ENCODE results near the gene TALDO1. TPM values are rescaled to one million over a fixed set of nuclear protein-coding genes. Genes with fewer than 3 reads are reported as not detected.

TALDO1 gene
- total RNA-seq, 1 donor from 2014 or later = 155 TPM

GRCh38 chr11:772429-773390 is 25.4 kb downstream of the TALDO1 start:
- Mint-ChIP-seq H3K4me3 (ENCODE audit: unreplicated experiment) (no peak overlapping the region), H3K36me3 (ENCODE audit: low read depth, unreplicated experiment) (no peaks in the 10 kb centered on the region), H3K4me1 (ENCODE audit: low read depth, unreplicated experiment) (peaks cover 6% of the 10 kb centered on the region), H3K27me3 (ENCODE audit: low read depth, unreplicated experiment) (no peaks in the 10 kb centered on the region), H3K9me3 (ENCODE audit: unreplicated experiment) (no peaks in the 10 kb centered on the region), H3K27ac (ENCODE audit: unreplicated experiment) (no peak overlapping the region)
- no peak overlapping the region for H3K4me3 ChIP-seq (ENCODE audit: insufficient read depth, low read depth, low read length)
- no peaks in the 10 kb centered on the region for H3K36me3 ChIP-seq (ENCODE audit: insufficient read depth, low read length)
- FAIRE-seq (no peak), DNase-seq (ENCODE audit: low read depth) (no peak)
- H3K79me2 ChIP-seq (ENCODE audit: insufficient read depth, low read length) = peaks cover 74% of the 10 kb centered on the region
- peaks cover 66% of the 10 kb centered on the region for H4K20me1 ChIP-seq (ENCODE audit: insufficient read depth, low read length)
- no peak overlapping the region for H3K27ac ChIP-seq (ENCODE audit: low read depth, low read length)
- peaks cover 18% of the 10 kb centered on the region for H3K4me1 ChIP-seq (ENCODE audit: insufficient read depth, low read length)
- no peak overlapping the region for H2AFZ ChIP-seq (ENCODE audit: low read depth, low read length)
- TF ChIP-seq EZH2 (IDR thresholded peaks at IDR 0.05; ENCODE audit: insufficient read depth, low read length) (no peak), CTCF (IDR thresholded peaks at IDR 0.05; ENCODE audit: insufficient read depth, low read depth, low read length) (no peak)
- H3K4me2 ChIP-seq (ENCODE audit: low read length) = no peak overlapping the region
- no peak overlapping the region for H3K9ac ChIP-seq (ENCODE audit: low read length)
- no peaks in the 10 kb centered on the region for H3K9me3 ChIP-seq (ENCODE audit: insufficient read depth, low read depth, low read length)
- H3K27me3 ChIP-seq (ENCODE audit: insufficient read depth, low read length) = no peaks in the 10 kb centered on the region

- Histone ChIP-seq H3K4me2 (ENCODE audit: low read length) (no peak overlapping the region), H3K79me2 (ENCODE audit: insufficient read depth, low read length) (peaks cover 82% of the 10 kb centered on the region), H3K27ac (ENCODE audit: low read depth, low read length) (no peak overlapping the region), H3K9ac (ENCODE audit: low read length) (no peak overlapping the region), H2AFZ (ENCODE audit: low read depth, low read length) (no peak overlapping the region), H3K36me3 (ENCODE audit: insufficient read depth, low read length) (no peaks in the 10 kb centered on the region), H3K27me3 (ENCODE audit: insufficient read depth, low read length) (no peaks in the 10 kb centered on the region), H4K20me1 (ENCODE audit: insufficient read depth, low read length) (peaks cover 66% of the 10 kb centered on the region), H3K9me3 (ENCODE audit: insufficient read depth, low read depth, low read length) (no peaks in the 10 kb centered on the region), H3K4me1 (ENCODE audit: insufficient read depth, low read length) (peaks cover 25% of the 10 kb centered on the region), H3K4me3 (ENCODE audit: insufficient read depth, low read depth, low read length) (no peak overlapping the region)
- Mint-ChIP-seq H3K4me1 (ENCODE audit: low read depth, unreplicated experiment) (peaks cover 6% of the 10 kb centered on the region), H3K27ac (ENCODE audit: unreplicated experiment) (no peak overlapping the region), H3K4me3 (ENCODE audit: unreplicated experiment) (no peak overlapping the region), H3K9me3 (ENCODE audit: unreplicated experiment) (no peaks in the 10 kb centered on the region), H3K36me3 (ENCODE audit: low read depth, unreplicated experiment) (no peaks in the 10 kb centered on the region), H3K27me3 (ENCODE audit: low read depth, unreplicated experiment) (no peaks in the 10 kb centered on the region)
- no peak for TF ChIP-seq CTCF (IDR thresholded peaks at IDR 0.05; ENCODE audit: insufficient read depth, low read depth, low read length)
- no peak for TF ChIP-seq EZH2 (IDR thresholded peaks at IDR 0.05; ENCODE audit: insufficient read depth, low read length)
- no peak for DNase-seq (ENCODE audit: low read depth)
- no peak for FAIRE-seq
Observed at GRCh38 chr11:773425-773824, 26.2 kb downstream of the TALDO1 start.

GRCh38 chr11:773830-774229 is 26.6 kb downstream of the TALDO1 start:
- H3K9me3 ChIP-seq (ENCODE audit: insufficient read depth, low read depth, low read length) = no peaks in the 10 kb centered on the region
- H3K36me3 ChIP-seq (ENCODE audit: insufficient read depth, low read length) = no peaks in the 10 kb centered on the region
- peaks cover 6% of the 10 kb centered on the region for H3K4me1 Mint-ChIP-seq (ENCODE audit: low read depth, unreplicated experiment)
- H3K4me3 ChIP-seq (ENCODE audit: insufficient read depth, low read depth, low read length) = no peak overlapping the region
- no peaks in the 10 kb centered on the region for H3K27me3 Mint-ChIP-seq (ENCODE audit: low read depth, unreplicated experiment)
- H3K79me2 ChIP-seq (ENCODE audit: insufficient read depth, low read length) = peaks cover 84% of the 10 kb centered on the region
- no peak overlapping the region for H2AFZ ChIP-seq (ENCODE audit: low read depth, low read length)
- FAIRE-seq (no peak), DNase-seq (ENCODE audit: low read depth) (no peak)
- no peak for TF ChIP-seq CTCF (IDR thresholded peaks at IDR 0.05; ENCODE audit: insufficient read depth, low read depth, low read length)
- TF ChIP-seq EZH2 (IDR thresholded peaks at IDR 0.05; ENCODE audit: insufficient read depth, low read length) = no peak
- H3K36me3 Mint-ChIP-seq (ENCODE audit: low read depth, unreplicated experiment) = no peaks in the 10 kb centered on the region
- no peak overlapping the region for H3K9ac ChIP-seq (ENCODE audit: low read length)
- H3K27ac Mint-ChIP-seq (ENCODE audit: unreplicated experiment) = no peak overlapping the region
- peaks cover 66% of the 10 kb centered on the region for H4K20me1 ChIP-seq (ENCODE audit: insufficient read depth, low read length)
- H3K4me2 ChIP-seq (ENCODE audit: low read length) = no peak overlapping the region
- H3K9me3 Mint-ChIP-seq (ENCODE audit: unreplicated experiment) = no peaks in the 10 kb centered on the region
- no peak overlapping the region for H3K27ac ChIP-seq (ENCODE audit: low read depth, low read length)
- peaks cover 27% of the 10 kb centered on the region for H3K4me1 ChIP-seq (ENCODE audit: insufficient read depth, low read length)
- H3K4me3 Mint-ChIP-seq (ENCODE audit: unreplicated experiment) = no peak overlapping the region
- no peaks in the 10 kb centered on the region for H3K27me3 ChIP-seq (ENCODE audit: insufficient read depth, low read length)

Data from astrocyte (in vitro differentiated cells and primary cell).